GM19397 (cell line): ENCODE measurements around the gene VPS36.
"Not testable (repeated sequence)": the region's sequence is repeated elsewhere in the genome, so short reads cannot be mapped to it uniquely, and the experiment has no call there.

Experiments
- ATAC-seq: cut with Tn5 transposase; IDR thresholded peaks from one replicate; pipeline ENCODE4 v1.9.1; 2021; ENCODE audit warnings: mild to moderate bottlenecking, moderate library complexity; ENCODE audit not compliant: unreplicated experiment

Gene VPS36

GRCh38 chr13:52383366-52383765, 67.1 kb downstream of the VPS36 start:
- ATAC-seq = no peak

DNA sequence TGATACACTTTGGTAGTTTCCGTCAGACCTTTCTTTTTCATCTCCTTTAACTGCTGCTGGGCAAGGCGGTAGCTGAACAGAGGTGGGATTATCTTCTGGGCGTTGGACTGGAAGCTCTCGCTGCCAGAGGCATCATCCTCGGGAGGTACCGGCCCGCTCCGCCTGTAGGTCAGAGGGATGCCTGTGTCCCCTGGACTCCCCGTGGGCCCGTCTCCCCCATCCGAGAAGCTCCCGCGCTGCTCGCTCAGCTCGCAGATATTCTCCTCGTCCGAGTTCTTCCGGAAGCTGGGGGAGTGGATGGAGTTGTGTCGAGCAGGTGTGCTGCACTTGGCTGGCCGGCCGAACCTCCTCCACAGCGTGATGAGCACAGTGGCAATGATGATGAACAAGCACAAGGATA, 72.1 kb downstream of the VPS36 start:
- no peak for ATAC-seq

DNA sequence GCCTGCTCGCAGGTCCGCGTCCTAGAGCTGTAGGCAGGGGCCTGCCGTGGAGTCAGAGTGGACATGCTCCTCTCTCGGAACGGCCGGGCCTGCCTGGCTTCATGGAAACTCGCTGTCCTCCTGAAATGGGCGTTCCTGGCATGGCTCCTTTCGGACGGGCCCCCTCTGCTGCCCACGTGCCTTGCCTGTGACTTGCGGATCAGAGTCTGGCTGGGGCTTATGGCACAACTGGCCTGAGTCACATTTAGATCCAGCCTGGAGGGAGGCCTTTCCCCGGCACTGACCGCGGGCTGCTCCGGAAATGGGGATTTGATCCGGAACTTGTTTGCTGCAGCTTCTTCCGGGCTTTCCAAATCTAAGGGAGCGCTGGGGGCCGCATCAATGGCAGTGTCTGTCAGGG, 72.5 kb downstream of the VPS36 start:
- ATAC-seq = no peak

DNA sequence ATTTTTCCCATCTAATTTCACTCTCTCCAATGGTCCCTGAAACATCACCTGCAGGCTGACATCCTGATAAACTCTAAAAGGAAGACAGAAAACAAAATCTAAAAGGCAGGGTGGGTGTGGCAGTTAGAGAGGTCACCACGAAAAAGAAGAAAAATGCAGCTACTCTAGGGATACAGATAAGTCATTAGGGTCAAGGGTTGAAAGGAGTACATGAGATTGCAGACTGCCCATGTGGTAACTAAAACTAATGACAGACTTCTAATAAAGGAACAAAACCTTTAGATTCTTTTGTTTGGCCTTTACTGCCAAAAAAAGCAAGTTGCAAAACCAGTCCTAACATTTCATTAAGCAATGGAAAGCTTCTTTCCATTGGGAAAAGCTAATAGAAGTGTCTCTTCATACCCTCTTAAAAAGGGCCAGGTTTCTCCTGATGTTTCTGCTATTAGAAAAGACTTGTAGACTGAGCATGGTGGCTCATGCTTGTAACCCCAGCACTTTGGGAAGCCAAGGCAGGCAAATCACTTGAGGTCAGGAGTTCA, 75.5 kb downstream of the VPS36 start:
- ATAC-seq = no peak

- ATAC-seq = no peak
These were observed 76.0 kb downstream of the VPS36 start for GRCh38 chr13:52374389-52374788.

DNA sequence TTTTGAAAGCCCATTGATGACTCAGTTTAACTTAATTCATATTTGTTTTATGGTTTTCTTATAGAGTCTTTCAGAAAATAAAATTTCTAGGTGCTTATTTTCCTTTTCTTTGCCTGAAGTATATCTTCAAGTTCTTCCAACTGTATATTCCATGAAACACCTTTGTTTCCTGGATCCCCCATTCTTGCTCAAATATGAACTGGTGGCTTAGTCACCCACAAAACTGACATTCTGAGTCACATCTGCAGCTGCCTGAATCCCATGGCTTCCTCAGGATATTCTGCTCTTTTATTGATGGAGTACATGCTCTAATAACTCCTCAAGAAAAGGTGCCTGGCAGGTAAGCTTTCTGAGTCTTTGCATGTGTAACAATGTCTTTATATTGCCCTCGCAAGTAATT, 77.2 kb downstream of the VPS36 start:
- ATAC-seq = not testable (repeated sequence)

DNA sequence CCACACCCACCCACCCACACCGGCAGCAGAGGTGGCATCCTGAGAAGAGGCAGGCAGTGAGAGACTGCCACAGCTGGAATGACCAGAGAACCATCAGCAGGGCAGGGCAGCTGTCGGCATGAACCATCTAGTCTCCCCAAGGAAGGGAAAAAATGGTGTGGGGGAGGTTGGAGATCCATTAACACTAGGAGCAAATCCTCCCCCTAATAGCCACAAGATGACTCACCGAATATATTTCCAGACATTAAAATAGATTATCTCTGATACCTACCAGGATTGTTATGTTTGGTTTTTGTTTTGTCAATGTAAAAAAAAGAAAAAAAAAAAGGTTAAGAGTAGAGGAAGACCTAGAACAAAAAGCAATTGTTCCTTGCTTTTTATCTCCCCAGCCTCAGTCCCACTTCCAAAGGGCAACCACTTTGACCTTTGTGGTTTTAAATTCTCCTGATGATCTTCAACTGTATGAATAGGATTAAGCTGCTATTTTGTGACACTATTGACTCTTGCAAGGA, 78.6 kb downstream of the VPS36 start:
- ATAC-seq = no peak

DNA sequence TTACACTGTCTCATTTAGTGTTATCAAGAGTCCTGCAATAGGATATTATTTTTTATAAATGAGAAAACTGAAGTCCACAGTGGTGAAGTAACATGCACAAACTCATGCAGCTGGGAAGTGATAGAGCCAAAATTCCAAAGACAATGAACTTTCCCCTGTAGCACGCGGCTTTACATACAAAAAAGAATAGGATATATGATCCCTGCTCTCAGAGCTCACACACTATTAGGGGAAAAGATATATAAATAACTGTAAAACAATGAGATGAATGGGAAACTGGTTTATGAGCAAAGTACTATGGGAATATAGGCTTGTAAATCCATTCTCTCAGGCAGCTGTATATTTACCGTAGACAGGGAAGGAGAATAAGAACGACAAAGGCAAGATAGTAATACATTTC, 84.1 kb downstream of the VPS36 start:
- no peak for ATAC-seq
